GM23338 (cell line): ENCODE results near the gene ARHGAP30. TPM values are rescaled to one million over a fixed set of nuclear protein-coding genes. Genes with fewer than 3 reads are reported as not detected.

Experiments used
- ATAC-seq: fragments of 200-7000 bp; cut with Tn5 transposase; 3 replicates; pipeline ENCODE4 v1.9.1; 2020
- DNase-seq: peaks from one replicate; pipeline ENCODE4 v3.0.0-alpha.2; 2015; ENCODE audit warnings: low spot score
- H2AFZ ChIP-seq: fragments of 200-600 bp; sonication (generic); 2 replicates; pipeline ENCODE4 v1.8.0; 2016; ENCODE audit warnings: antibody characterized with exemption, mild to moderate bottlenecking, moderate library complexity
- H3F3A ChIP-seq: fragments of 200-600 bp; sonication (generic); replicated peaks from 2 replicates; pipeline ENCODE4 v1.8.0; 2017; ENCODE audit warnings: antibody characterized with exemption, mixed run types, low read depth
- H3K27ac ChIP-seq: fragments of 200-600 bp; sonication (generic); 2 replicates; pipeline ENCODE4 v1.6.1; 2016; ENCODE audit warnings: low read depth
- H3K27me3 ChIP-seq: fragments of 200-600 bp; sonication (generic); 2 replicates; pipeline ENCODE4 v1.8.0; 2016; ENCODE audit warnings: mild to moderate bottlenecking, mixed run types, moderate library complexity; ENCODE audit not compliant: insufficient read depth
- H3K36me3 ChIP-seq: fragments of 200-600 bp; sonication (generic); 2 replicates; pipeline ENCODE4 v1.8.0; 2016; ENCODE audit warnings: mild to moderate bottlenecking; ENCODE audit not compliant: insufficient read depth
- H3K4me1 ChIP-seq: fragments of 200-600 bp; sonication (generic); 2 replicates; pipeline ENCODE4 v1.8.0; 2016; ENCODE audit warnings: mild to moderate bottlenecking, moderate library complexity; ENCODE audit not compliant: insufficient read depth
- H3K4me2 ChIP-seq: fragments of 200-600 bp; sonication (generic); 2 replicates; pipeline ENCODE4 v1.7.1; 2017; ENCODE audit warnings: mixed run types
- H3K4me3 ChIP-seq: fragments of 200-600 bp; sonication (generic); 2 replicates; pipeline ENCODE4 v1.6.1; 2016; ENCODE audit warnings: mixed run types
- H3K79me2 ChIP-seq: fragments of 200-600 bp; sonication (generic); replicated peaks from 2 replicates; pipeline ENCODE4 v1.8.0; 2017; ENCODE audit warnings: mild to moderate bottlenecking; ENCODE audit not compliant: insufficient read depth
- H3K9me2 ChIP-seq: fragments of 200-600 bp; sonication (generic); 2 replicates; pipeline ENCODE4 v1.8.0; 2017; ENCODE audit not compliant: insufficient read depth
- H4K20me1 ChIP-seq: fragments of 200-600 bp; sonication (generic); replicated peaks from 2 replicates; pipeline ENCODE4 v1.8.0; 2017; ENCODE audit warnings: mild to moderate bottlenecking; ENCODE audit not compliant: insufficient read depth
- H3K27ac Mint-ChIP-seq: 2 replicates; pipeline ENCODE4 v1.8.0; 2020; ENCODE audit warnings: inconsistent platforms, mild to moderate bottlenecking, moderate library complexity, mixed read lengths
- H3K27me3 Mint-ChIP-seq: 3 replicates; pipeline ENCODE4 v1.8.0; 2022; ENCODE audit warnings: low read depth, mild to moderate bottlenecking, moderate library complexity, mixed read lengths, inconsistent platforms; ENCODE audit not compliant: insufficient read depth, poor library complexity
- H3K36me3 Mint-ChIP-seq: 3 replicates; pipeline ENCODE4 v1.8.0; 2021; ENCODE audit warnings: low read depth, mild to moderate bottlenecking, inconsistent platforms, moderate library complexity, mixed read lengths
- H3K4me1 Mint-ChIP-seq: 3 replicates; pipeline ENCODE4 v1.8.0; 2020; ENCODE audit warnings: mild to moderate bottlenecking, inconsistent platforms, mixed read lengths
- H3K4me3 Mint-ChIP-seq: 3 replicates; pipeline ENCODE4 v1.8.0; 2021; ENCODE audit warnings: moderate library complexity, mild to moderate bottlenecking, inconsistent platforms, mixed read lengths
- H3K9me3 Mint-ChIP-seq: 3 replicates; pipeline ENCODE4 v1.8.0; 2020; ENCODE audit warnings: moderate library complexity, mild to moderate bottlenecking, inconsistent platforms, mixed read lengths
- CREB1 ChIP-seq: fragments of 250-450 bp; sonication (Bioruptor Pico); IDR thresholded peaks from 2 replicates; pipeline ENCODE4 v1.5.0; 2020; ENCODE audit warnings: low read depth, mild to moderate bottlenecking, moderate library complexity
- EZH2 ChIP-seq: fragments of 200-600 bp; sonication (generic); IDR thresholded peaks from one replicate; pipeline ENCODE4 v1.8.0; 2017; ENCODE audit warnings: antibody characterized with exemption, mild to moderate bottlenecking, low read depth; ENCODE audit not compliant: unreplicated experiment
- EZH2phosphoT487 ChIP-seq: fragments of 200-600 bp; sonication (generic); IDR thresholded peaks from one replicate; pipeline ENCODE4 v1.8.1; 2018; ENCODE audit warnings: antibody characterized with exemption; ENCODE audit not compliant: unreplicated experiment
- JUNB ChIP-seq: IDR thresholded peaks from one replicate; pipeline ENCODE4 v1.6.1; 2016; ENCODE audit warnings: antibody characterized with exemption; ENCODE audit not compliant: unreplicated experiment
- NANOG ChIP-seq: IDR thresholded peaks from 2 replicates; pipeline ENCODE4 v1.6.1; 2016; ENCODE audit warnings: antibody characterized with exemption, borderline replicate concordance
- POLR2AphosphoS5 ChIP-seq: IDR thresholded peaks from 2 replicates; pipeline ENCODE4 v1.6.1; 2016; ENCODE audit warnings: antibody characterized with exemption, low read depth
- REST ChIP-seq: IDR thresholded peaks from one replicate; pipeline ENCODE4 v1.6.1; 2018; ENCODE audit warnings: antibody characterized with exemption; ENCODE audit not compliant: unreplicated experiment
- STAT1 ChIP-seq: IDR thresholded peaks from one replicate; pipeline ENCODE4 v1.6.1; 2016; ENCODE audit warnings: antibody characterized with exemption; ENCODE audit not compliant: unreplicated experiment
- ZNF114 ChIP-seq: fragments of 250-450 bp; sonication (Bioruptor Pico); IDR thresholded peaks from 2 replicates; pipeline ENCODE4 v1.5.0; 2020; ENCODE audit warnings: mild to moderate bottlenecking, moderate library complexity
- ZNF331 ChIP-seq: fragments of 250-450 bp; sonication (Bioruptor Pico); IDR thresholded peaks from 2 replicates; pipeline ENCODE4 v1.5.0; 2020; ENCODE audit warnings: low read depth, mild to moderate bottlenecking, moderate library complexity
- polyA plus RNA-seq: library from polyadenylated mRNA; unstranded; fragments of >200 nt; fragmentation: Nextera tagmentation; extraction: Ambion mirVana; gene quantifications from 2 replicates; pipeline ENCODE4 v1.2.1, GENCODE V29; 2016
- total RNA-seq: library from RNA; depleted of rRNA; stranded (reverse); fragments of >200 nt; shearing (Covaris generic); gene quantifications from 2 replicates; pipeline ENCODE4 v1.2.3, GENCODE V29; 2014
- TF ChIP-seq, protein P1 (sequence below), 2 experiments: fragments of 200-600 bp in 1 of 2; sonication (generic) in 1 of 2; conservative IDR thresholded peaks; 2 replicates each; pipeline versions ENCODE4 v1.5.1 to v1.6.1; 2016 to 2017; ENCODE audit warnings: antibody characterized with exemption in 2 of 2, low read depth in 2 of 2, mild to moderate bottlenecking in 2 of 2, moderate library complexity in 1 of 2
- TF ChIP-seq, protein P2 (sequence below): fragments of 250-450 bp; sonication (Bioruptor Pico); IDR thresholded peaks from 2 replicates; pipeline ENCODE4 v1.5.0; 2020; ENCODE audit warnings: mild to moderate bottlenecking, moderate library complexity

ARHGAP30 gene
- total and polyA plus RNA-seq, 2 experiments from 2014 or later = 0.45 TPM; not detected in 1

- peaks cover 99% of the 10 kb centered on the region for H3K79me2 ChIP-seq
- H3K27ac Mint-ChIP-seq = no peak overlapping the region
Measured at GRCh38 chr1:161007369-161007768, 62.3 kb downstream of the ARHGAP30 start.

More at GRCh38 chr1:161007369-161007768, 62.3 kb downstream of the ARHGAP30 start:
- no peaks in the 10 kb centered on the region for H3K9me2 ChIP-seq
- H4K20me1 ChIP-seq = peaks cover 73% of the 10 kb centered on the region
- no peak overlapping the region for H2AFZ ChIP-seq
- ATAC-seq (no peak), DNase-seq (no peak)
- H3F3A ChIP-seq = peaks cover 3% of the 10 kb centered on the region; the same call in 1 of the 2 replicates
- H3K27me3 Mint-ChIP-seq = no peaks in the 10 kb centered on the region
- peaks cover 20% of the 10 kb centered on the region for H3K4me1 Mint-ChIP-seq
- no peaks in the 10 kb centered on the region for H3K27me3 ChIP-seq
- peak overlapping the region; percentile 66; the same call in 1 of the 2 replicates for H3K27ac ChIP-seq
- no peak overlapping the region for H3K4me3 Mint-ChIP-seq
- no peak overlapping the region for H3K4me3 ChIP-seq
- H3K9me3 Mint-ChIP-seq = no peaks in the 10 kb centered on the region
- H3K36me3 ChIP-seq = no peaks in the 10 kb centered on the region; the same call in none of the 2 replicates
- peaks cover 19% of the 10 kb centered on the region; the same call in 2 of the 3 replicates for H3K36me3 Mint-ChIP-seq
- no peak overlapping the region for H3K4me2 ChIP-seq
- TF ChIP-seq EZH2phosphoT487 (no peak), ZNF331 (no peak), REST (no peak), JUNB (no peak), ZNF114 (CRISPR knock-in tag) (no peak), STAT1 (no peak), CREB1 (CRISPR knock-in tag) (no peak), POLR2AphosphoS5 (no peak), EZH2 (no peak), NANOG (no peak)
- TF ChIP-seq, protein P1, sequence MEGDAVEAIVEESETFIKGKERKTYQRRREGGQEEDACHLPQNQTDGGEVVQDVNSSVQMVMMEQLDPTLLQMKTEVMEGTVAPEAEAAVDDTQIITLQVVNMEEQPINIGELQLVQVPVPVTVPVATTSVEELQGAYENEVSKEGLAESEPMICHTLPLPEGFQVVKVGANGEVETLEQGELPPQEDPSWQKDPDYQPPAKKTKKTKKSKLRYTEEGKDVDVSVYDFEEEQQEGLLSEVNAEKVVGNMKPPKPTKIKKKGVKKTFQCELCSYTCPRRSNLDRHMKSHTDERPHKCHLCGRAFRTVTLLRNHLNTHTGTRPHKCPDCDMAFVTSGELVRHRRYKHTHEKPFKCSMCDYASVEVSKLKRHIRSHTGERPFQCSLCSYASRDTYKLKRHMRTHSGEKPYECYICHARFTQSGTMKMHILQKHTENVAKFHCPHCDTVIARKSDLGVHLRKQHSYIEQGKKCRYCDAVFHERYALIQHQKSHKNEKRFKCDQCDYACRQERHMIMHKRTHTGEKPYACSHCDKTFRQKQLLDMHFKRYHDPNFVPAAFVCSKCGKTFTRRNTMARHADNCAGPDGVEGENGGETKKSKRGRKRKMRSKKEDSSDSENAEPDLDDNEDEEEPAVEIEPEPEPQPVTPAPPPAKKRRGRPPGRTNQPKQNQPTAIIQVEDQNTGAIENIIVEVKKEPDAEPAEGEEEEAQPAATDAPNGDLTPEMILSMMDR (conservative IDR thresholded peaks at IDR 0.05; ENCODE audit: low read depth in 2 of 2) = no peak
- TF ChIP-seq, protein P2, sequence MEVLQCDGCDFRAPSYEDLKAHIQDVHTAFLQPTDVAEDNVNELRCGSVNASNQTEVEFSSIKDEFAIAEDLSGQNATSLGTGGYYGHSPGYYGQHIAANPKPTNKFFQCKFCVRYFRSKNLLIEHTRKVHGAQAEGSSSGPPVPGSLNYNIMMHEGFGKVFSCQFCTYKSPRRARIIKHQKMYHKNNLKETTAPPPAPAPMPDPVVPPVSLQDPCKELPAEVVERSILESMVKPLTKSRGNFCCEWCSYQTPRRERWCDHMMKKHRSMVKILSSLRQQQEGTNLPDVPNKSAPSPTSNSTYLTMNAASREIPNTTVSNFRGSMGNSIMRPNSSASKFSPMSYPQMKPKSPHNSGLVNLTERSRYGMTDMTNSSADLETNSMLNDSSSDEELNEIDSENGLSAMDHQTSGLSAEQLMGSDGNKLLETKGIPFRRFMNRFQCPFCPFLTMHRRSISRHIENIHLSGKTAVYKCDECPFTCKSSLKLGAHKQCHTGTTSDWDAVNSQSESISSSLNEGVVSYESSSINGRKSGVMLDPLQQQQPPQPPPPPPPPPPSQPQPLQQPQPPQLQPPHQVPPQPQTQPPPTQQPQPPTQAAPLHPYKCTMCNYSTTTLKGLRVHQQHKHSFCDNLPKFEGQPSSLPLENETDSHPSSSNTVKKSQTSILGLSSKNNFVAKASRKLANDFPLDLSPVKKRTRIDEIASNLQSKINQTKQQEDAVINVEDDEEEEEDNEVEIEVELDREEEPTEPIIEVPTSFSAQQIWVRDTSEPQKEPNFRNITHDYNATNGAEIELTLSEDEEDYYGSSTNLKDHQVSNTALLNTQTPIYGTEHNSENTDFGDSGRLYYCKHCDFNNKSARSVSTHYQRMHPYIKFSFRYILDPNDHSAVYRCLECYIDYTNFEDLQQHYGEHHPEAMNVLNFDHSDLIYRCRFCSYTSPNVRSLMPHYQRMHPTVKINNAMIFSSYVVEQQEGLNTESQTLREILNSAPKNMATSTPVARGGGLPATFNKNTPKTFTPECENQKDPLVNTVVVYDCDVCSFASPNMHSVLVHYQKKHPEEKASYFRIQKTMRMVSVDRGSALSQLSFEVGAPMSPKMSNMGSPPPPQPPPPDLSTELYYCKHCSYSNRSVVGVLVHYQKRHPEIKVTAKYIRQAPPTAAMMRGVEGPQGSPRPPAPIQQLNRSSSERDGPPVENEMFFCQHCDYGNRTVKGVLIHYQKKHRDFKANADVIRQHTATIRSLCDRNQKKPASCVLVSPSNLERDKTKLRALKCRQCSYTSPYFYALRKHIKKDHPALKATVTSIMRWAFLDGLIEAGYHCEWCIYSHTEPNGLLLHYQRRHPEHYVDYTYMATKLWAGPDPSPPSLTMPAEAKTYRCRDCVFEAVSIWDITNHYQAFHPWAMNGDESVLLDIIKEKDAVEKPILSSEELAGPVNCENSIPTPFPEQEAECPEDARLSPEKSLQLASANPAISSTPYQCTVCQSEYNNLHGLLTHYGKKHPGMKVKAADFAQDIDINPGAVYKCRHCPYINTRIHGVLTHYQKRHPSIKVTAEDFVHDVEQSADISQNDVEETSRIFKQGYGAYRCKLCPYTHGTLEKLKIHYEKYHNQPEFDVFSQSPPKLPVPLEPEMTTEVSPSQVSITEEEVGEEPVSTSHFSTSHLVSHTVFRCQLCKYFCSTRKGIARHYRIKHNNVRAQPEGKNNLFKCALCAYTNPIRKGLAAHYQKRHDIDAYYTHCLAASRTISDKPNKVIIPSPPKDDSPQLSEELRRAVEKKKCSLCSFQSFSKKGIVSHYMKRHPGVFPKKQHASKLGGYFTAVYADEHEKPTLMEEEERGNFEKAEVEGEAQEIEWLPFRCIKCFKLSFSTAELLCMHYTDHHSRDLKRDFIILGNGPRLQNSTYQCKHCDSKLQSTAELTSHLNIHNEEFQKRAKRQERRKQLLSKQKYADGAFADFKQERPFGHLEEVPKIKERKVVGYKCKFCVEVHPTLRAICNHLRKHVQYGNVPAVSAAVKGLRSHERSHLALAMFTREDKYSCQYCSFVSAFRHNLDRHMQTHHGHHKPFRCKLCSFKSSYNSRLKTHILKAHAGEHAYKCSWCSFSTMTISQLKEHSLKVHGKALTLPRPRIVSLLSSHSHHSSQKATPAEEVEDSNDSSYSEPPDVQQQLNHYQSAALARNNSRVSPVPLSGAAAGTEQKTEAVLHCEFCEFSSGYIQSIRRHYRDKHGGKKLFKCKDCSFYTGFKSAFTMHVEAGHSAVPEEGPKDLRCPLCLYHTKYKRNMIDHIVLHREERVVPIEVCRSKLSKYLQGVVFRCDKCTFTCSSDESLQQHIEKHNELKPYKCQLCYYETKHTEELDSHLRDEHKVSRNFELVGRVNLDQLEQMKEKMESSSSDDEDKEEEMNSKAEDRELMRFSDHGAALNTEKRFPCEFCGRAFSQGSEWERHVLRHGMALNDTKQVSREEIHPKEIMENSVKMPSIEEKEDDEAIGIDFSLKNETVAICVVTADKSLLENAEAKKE (CRISPR knock-in tag) = no peak
- peaks cover 13% of the 10 kb centered on the region for H3K4me1 ChIP-seq
